ENCODE data around the gene CITED4.

- no peak for TF ChIP-seq CTCF (IDR thresholded peaks at IDR 0.05)
- no peak for TF ChIP-seq MEF2A (IDR thresholded peaks at IDR 0.05; ENCODE audit: borderline replicate concordance, low read depth)
- TF ChIP-seq USF1 (IDR thresholded peaks at IDR 0.05; ENCODE audit: borderline replicate concordance, low read depth), result no peak
- TF ChIP-seq EZH2phosphoT487 (IDR thresholded peaks at IDR 0.05; ENCODE audit: borderline replicate concordance, low read depth), result no peak
- no peak for TF ChIP-seq POLR2AphosphoS5 (IDR thresholded peaks at IDR 0.05; ENCODE audit: low read depth, low read length)
- TF ChIP-seq, protein P1, sequence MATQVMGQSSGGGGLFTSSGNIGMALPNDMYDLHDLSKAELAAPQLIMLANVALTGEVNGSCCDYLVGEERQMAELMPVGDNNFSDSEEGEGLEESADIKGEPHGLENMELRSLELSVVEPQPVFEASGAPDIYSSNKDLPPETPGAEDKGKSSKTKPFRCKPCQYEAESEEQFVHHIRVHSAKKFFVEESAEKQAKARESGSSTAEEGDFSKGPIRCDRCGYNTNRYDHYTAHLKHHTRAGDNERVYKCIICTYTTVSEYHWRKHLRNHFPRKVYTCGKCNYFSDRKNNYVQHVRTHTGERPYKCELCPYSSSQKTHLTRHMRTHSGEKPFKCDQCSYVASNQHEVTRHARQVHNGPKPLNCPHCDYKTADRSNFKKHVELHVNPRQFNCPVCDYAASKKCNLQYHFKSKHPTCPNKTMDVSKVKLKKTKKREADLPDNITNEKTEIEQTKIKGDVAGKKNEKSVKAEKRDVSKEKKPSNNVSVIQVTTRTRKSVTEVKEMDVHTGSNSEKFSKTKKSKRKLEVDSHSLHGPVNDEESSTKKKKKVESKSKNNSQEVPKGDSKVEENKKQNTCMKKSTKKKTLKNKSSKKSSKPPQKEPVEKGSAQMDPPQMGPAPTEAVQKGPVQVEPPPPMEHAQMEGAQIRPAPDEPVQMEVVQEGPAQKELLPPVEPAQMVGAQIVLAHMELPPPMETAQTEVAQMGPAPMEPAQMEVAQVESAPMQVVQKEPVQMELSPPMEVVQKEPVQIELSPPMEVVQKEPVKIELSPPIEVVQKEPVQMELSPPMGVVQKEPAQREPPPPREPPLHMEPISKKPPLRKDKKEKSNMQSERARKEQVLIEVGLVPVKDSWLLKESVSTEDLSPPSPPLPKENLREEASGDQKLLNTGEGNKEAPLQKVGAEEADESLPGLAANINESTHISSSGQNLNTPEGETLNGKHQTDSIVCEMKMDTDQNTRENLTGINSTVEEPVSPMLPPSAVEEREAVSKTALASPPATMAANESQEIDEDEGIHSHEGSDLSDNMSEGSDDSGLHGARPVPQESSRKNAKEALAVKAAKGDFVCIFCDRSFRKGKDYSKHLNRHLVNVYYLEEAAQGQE (IDR thresholded peaks at IDR 0.05; ENCODE audit: low read depth, low read length), result no peak
- no peak for TF ChIP-seq FOXM1 (IDR thresholded peaks at IDR 0.05; ENCODE audit: low read depth)
- no peak for TF ChIP-seq RFX5 (IDR thresholded peaks at IDR 0.05; ENCODE audit: low read length)
Measured at GRCh38 chr1:40909281-40909680, 47.1 kb upstream of the CITED4 start.
